C4-2B (cell line): Measurements from ENCODE around the gene CTCFL.

ENCODE experiments used
- ZFX ChIP-seq: fragments of 450-650 bp; IDR thresholded peaks from 2 replicates; pipeline ENCODE4 v1.6.1; 2017
- TF ChIP-seq, protein P1 (sequence below): fragments of 450-650 bp; conservative IDR thresholded peaks from 2 replicates; pipeline ENCODE4 v1.5.1; 2017; ENCODE audit warnings: mild to moderate bottlenecking

DNA sequence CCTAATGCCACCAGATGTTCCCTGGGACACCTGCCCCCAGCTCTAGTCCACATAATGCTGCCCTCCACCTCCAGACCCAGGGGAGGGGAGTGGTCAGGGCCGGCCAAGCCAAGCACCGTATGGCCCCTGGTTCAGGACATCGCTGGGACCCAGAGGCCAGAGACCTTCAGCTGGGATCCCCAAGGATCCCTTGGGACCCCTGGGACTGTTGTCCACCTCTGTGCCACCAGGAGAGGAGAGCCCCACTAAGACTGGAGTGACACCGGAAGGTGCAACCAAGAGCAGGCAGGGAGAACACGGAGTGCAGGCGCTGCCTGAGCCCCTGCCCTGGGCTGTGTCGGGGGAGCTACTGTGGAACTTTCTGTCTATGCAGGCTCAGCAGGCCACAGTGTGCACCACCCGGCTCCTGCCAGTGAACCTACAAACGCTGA lies 43.6 kb downstream of the CTCFL start:
- TF ChIP-seq, protein P1, sequence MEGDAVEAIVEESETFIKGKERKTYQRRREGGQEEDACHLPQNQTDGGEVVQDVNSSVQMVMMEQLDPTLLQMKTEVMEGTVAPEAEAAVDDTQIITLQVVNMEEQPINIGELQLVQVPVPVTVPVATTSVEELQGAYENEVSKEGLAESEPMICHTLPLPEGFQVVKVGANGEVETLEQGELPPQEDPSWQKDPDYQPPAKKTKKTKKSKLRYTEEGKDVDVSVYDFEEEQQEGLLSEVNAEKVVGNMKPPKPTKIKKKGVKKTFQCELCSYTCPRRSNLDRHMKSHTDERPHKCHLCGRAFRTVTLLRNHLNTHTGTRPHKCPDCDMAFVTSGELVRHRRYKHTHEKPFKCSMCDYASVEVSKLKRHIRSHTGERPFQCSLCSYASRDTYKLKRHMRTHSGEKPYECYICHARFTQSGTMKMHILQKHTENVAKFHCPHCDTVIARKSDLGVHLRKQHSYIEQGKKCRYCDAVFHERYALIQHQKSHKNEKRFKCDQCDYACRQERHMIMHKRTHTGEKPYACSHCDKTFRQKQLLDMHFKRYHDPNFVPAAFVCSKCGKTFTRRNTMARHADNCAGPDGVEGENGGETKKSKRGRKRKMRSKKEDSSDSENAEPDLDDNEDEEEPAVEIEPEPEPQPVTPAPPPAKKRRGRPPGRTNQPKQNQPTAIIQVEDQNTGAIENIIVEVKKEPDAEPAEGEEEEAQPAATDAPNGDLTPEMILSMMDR, result no peak
- no peak for TF ChIP-seq ZFX
